ENCODE data around the gene UNKL.

Gene UNKL

DNA sequence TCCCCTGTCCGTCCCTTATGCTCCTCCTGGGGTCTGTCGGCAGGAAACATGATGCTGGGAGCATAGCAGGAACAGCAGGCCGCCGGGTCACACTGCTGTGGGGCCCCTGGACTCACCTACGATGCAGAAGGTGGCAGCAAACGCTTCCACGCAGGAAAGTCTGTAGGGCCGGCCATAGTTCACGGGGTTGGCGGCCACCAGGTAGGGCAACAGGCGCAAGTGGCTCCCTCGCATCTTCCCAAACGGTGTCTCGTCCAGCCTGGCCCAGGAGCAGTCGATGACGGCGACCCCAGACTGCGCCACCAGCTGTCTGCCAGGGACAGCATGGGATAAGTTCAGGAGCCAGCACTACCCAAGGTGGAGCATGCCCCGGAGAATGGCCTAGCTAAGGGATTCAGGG, 63.8 kb downstream of the UNKL start:
- ChIA-PET POLR2A (interaction anchor here (1.1 kb wide), 1 partner anchor 8 kb away, joined by 4 read pairs; no protein-coding TSS in a partner anchor), CTCF (interaction anchor here (0.6 kb wide), 1 partner anchor 62 kb away, joined by 3 read pairs; no protein-coding TSS in a partner anchor)
- Histone ChIP-seq H3K36me3 (ENCODE audit: control insufficient read depth in 2 of 2, insufficient read depth in 1 of 2, low read length in 2 of 2) (peaks cover 0 to 34% of the 10 kb centered on the region in 2 experiments; a peak in 1 of 3 replicates), H3K4me1 (ENCODE audit: control insufficient read depth, insufficient read depth, low read length) (peaks cover 5% of the 10 kb centered on the region; the same call in 1 of the 2 replicates), H3K4me3 (ENCODE audit: low read depth, low read length) (peak overlapping the region; percentile 96), H3K9me3 (ENCODE audit: control insufficient read depth, insufficient read depth, low read depth, low read length) (no peaks in the 10 kb centered on the region), H3K27ac (ENCODE audit: extremely low read depth, low read depth, low read length) (no peak overlapping the region)
- TF ChIP-seq ZNF514 (tag by site-specific recombination; IDR thresholded peaks at IDR 0.05) (no peak), ZNF664 (tag by site-specific recombination; IDR thresholded peaks at IDR 0.05) (no peak), ZNF214 (tag by site-specific recombination; IDR thresholded peaks at IDR 0.05; ENCODE audit: borderline replicate concordance) (no peak), ZNF830 (tag by site-specific recombination; IDR thresholded peaks at IDR 0.05; ENCODE audit: low read depth) (no peak), KLF16 (tag by site-specific recombination; IDR thresholded peaks at IDR 0.05) (no peak), ZNF292 (tag by site-specific recombination; IDR thresholded peaks at IDR 0.05; ENCODE audit: borderline replicate concordance, low read depth) (no peak), ZIC2 (tag by site-specific recombination; IDR thresholded peaks at IDR 0.05) (no peak), GLI4 (tag by site-specific recombination; IDR thresholded peaks at IDR 0.05) (no peak), MYNN (tag by site-specific recombination; IDR thresholded peaks at IDR 0.05; ENCODE audit: borderline replicate concordance) (no peak), KLF7 (tag by site-specific recombination; IDR thresholded peaks at IDR 0.05; ENCODE audit: borderline replicate concordance) (no peak), OVOL3 (tag by site-specific recombination; IDR thresholded peaks at IDR 0.05) (no peak), ZNF529 (tag by site-specific recombination; IDR thresholded peaks at IDR 0.05; ENCODE audit: insufficient replicate concordance) (no peak), TCF7L2 (IDR thresholded peaks at IDR 0.05; ENCODE audit: borderline replicate concordance, low read depth, low read length) (no peak), ZNF2 (tag by site-specific recombination; IDR thresholded peaks at IDR 0.05) (no peak), RBAK (tag by site-specific recombination; IDR thresholded peaks at IDR 0.05) (no peak)
- TF ChIP-seq, protein P1, sequence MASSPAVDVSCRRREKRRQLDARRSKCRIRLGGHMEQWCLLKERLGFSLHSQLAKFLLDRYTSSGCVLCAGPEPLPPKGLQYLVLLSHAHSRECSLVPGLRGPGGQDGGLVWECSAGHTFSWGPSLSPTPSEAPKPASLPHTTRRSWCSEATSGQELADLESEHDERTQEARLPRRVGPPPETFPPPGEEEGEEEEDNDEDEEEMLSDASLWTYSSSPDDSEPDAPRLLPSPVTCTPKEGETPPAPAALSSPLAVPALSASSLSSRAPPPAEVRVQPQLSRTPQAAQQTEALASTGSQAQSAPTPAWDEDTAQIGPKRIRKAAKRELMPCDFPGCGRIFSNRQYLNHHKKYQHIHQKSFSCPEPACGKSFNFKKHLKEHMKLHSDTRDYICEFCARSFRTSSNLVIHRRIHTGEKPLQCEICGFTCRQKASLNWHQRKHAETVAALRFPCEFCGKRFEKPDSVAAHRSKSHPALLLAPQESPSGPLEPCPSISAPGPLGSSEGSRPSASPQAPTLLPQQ (tag by site-specific recombination; IDR thresholded peaks at IDR 0.05): no peak
- TF ChIP-seq, protein P2, sequence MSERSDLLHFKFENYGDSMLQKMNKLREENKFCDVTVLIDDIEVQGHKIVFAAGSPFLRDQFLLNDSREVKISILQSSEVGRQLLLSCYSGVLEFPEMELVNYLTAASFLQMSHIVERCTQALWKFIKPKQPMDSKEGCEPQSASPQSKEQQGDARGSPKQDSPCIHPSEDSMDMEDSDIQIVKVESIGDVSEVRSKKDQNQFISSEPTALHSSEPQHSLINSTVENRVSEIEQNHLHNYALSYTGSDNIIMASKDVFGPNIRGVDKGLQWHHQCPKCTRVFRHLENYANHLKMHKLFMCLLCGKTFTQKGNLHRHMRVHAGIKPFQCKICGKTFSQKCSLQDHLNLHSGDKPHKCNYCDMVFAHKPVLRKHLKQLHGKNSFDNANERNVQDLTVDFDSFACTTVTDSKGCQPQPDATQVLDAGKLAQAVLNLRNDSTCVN (tag by site-specific recombination; optimal IDR thresholded peaks at IDR 0.05): no peak

DNA sequence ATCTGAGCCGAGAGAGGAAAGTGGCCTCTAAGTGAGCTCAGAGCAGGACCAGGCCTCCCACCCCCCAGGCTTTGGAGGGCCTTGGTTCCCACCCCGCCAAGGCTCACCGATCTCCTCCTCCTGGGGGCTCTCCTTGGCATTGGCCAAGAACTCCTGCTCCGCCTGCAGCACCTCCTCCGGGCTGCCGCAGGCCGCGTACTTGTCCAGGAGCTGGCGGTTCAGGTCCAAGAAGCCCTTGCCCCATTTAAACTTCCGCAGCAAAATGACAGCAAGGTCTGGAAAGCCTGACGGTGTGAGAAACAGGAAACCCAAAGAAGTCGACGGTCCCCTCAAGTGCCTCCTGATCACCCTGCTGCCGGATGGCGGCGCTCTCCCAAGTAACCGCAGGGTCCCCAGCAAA, 64.6 kb downstream of the UNKL start:
- H3K4me3 ChIP-seq (ENCODE audit: low read depth, low read length): no peak overlapping the region
- H3K36me3 ChIP-seq (ENCODE audit: control insufficient read depth in 2 of 2, insufficient read depth in 1 of 2, low read length in 2 of 2): peaks cover 0 to 34% of the 10 kb centered on the region in 2 experiments; a peak in 1 of 3 replicates
- no peaks in the 10 kb centered on the region for H3K9me3 ChIP-seq (ENCODE audit: control insufficient read depth, insufficient read depth, low read depth, low read length)
- ChIA-PET POLR2A (no interaction called here), CTCF (no interaction called here)
- no peak for TF ChIP-seq ZNF510 (tag by site-specific recombination; IDR thresholded peaks at IDR 0.05; ENCODE audit: insufficient replicate concordance)
- TF ChIP-seq ZNF654 (tag by site-specific recombination; IDR thresholded peaks at IDR 0.05; ENCODE audit: low read depth): no peak
- TF ChIP-seq, protein P3, sequence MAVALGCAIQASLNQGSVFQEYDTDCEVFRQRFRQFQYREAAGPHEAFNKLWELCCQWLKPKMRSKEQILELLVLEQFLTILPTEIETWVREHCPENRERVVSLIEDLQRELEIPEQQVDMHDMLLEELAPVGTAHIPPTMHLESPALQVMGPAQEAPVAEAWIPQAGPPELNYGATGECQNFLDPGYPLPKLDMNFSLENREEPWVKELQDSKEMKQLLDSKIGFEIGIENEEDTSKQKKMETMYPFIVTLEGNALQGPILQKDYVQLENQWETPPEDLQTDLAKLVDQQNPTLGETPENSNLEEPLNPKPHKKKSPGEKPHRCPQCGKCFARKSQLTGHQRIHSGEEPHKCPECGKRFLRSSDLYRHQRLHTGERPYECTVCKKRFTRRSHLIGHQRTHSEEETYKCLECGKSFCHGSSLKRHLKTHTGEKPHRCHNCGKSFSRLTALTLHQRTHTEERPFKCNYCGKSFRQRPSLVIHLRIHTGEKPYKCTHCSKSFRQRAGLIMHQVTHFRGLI (tag by site-specific recombination; IDR thresholded peaks at IDR 0.05): no peak
- no peak for TF ChIP-seq KLF1 (tag by site-specific recombination; IDR thresholded peaks at IDR 0.05)
- TF ChIP-seq, protein P4, sequence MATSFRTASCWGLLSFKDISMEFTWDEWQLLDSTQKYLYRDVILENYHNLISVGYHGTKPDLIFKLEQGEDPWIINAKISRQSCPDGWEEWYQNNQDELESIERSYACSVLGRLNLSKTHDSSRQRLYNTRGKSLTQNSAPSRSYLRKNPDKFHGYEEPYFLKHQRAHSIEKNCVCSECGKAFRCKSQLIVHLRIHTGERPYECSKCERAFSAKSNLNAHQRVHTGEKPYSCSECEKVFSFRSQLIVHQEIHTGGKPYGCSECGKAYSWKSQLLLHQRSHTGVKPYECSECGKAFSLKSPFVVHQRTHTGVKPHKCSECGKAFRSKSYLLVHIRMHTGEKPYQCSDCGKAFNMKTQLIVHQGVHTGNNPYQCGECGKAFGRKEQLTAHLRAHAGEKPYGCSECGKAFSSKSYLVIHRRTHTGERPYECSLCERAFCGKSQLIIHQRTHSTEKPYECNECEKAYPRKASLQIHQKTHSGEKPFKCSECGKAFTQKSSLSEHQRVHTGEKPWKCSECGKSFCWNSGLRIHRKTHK (tag by site-specific recombination; IDR thresholded peaks at IDR 0.05): no peak
- no peak for TF ChIP-seq SCRT2 (tag by site-specific recombination; IDR thresholded peaks at IDR 0.05)
- TF ChIP-seq ZNF747 (tag by site-specific recombination; IDR thresholded peaks at IDR 0.05): no peak
- peaks cover 5% of the 10 kb centered on the region; the same call in 1 of the 2 replicates for H3K4me1 ChIP-seq (ENCODE audit: control insufficient read depth, insufficient read depth, low read length)
- H3K27ac ChIP-seq (ENCODE audit: extremely low read depth, low read depth, low read length): no peak overlapping the region
